Fibroblast of peridontal ligament (primary cell): ENCODE measurements around the gene SETD5.
A peak's percentile ranks its signal among the peaks of the same experiment; 100 is the strongest.

ENCODE experiments used
- DNase-seq: peaks from one replicate; pipeline ENCODE4 v3.0.0-alpha.2; 2010; ENCODE audit errors: extremely low read depth

SETD5 gene

GRCh38 chr3:9397332-9397905 lies at the start of gene SETD5:
SETD5 (plus strand) TSS chr3:9397615; CDS start chr3:9428939, 31,324 bp downstream.
- DNase-seq = peak; percentile 94

- DNase-seq = peak; percentile 90
Measured at GRCh38 chr3:9347887-9348286, 49.5 kb upstream of the SETD5 start.

- DNase-seq = peak; percentile 78
Measured at GRCh38 chr3:9349321-9350117, 47.9 kb upstream of the SETD5 start.

GRCh38 chr3:9351709-9352126 lies 45.7 kb upstream of the SETD5 start:
- no peak for DNase-seq

- peak; percentile 82 for DNase-seq
Measured at GRCh38 chr3:9352917-9353752, 44.3 kb upstream of the SETD5 start.

GRCh38 chr3:9361691-9362388 lies 35.6 kb upstream of the SETD5 start:
- no peak for DNase-seq

GRCh38 chr3:9362731-9363530 lies 34.5 kb upstream of the SETD5 start, which contains the start of gene THUMPD3:
THUMPD3 (plus strand) TSS chr3:9363054; CDS start chr3:9365069, 2,015 bp downstream.
- DNase-seq = peak; percentile 86

- no peak for DNase-seq
Measured at GRCh38 chr3:9369508-9369907, 27.9 kb upstream of the SETD5 start.

GRCh38 chr3:9373465-9373864 lies 23.9 kb upstream of the SETD5 start:
- no peak for DNase-seq

- DNase-seq = no peak
Measured at GRCh38 chr3:9377981-9378380, 19.4 kb upstream of the SETD5 start.

- no peak for DNase-seq
Measured at GRCh38 chr3:9379327-9379726, 18.1 kb upstream of the SETD5 start.

GRCh38 chr3:9380014-9380413 lies 17.4 kb upstream of the SETD5 start:
- DNase-seq = no peak

GRCh38 chr3:9384141-9384828 lies 13.1 kb upstream of the SETD5 start:
- peak; percentile 38 for DNase-seq

GRCh38 chr3:9385187-9386077 lies 12.0 kb upstream of the SETD5 start:
- no peak for DNase-seq

- DNase-seq = no peak
Measured at GRCh38 chr3:9386078-9386459, 11.3 kb upstream of the SETD5 start.

- DNase-seq = no peak
Measured at GRCh38 chr3:9386501-9387321, 10.7 kb upstream of the SETD5 start.

- no peak for DNase-seq
Measured at GRCh38 chr3:9387322-9387655, 10.1 kb upstream of the SETD5 start.

- no peak for DNase-seq
Measured at GRCh38 chr3:9388142-9388541, 9.3 kb upstream of the SETD5 start.
